A549 (cell line): ENCODE measurements around the gene TEX51.

Source experiments
- BHLHE40 ChIP-seq: IDR thresholded peaks from 2 replicates; pipeline ENCODE4 v1.6.1; 2012; ENCODE audit warnings: low read depth, low read length, inconsistent platforms
- CBX2 ChIP-seq: fragments of 200-600 bp; sonication (generic); IDR thresholded peaks from 2 replicates; pipeline ENCODE4 v1.6.1; 2016; ENCODE audit warnings: low read depth, mild to moderate bottlenecking, borderline replicate concordance
- CHD4 ChIP-seq: fragments of 200-600 bp; sonication (generic); IDR thresholded peaks from 2 replicates; pipeline ENCODE4 v1.6.1; 2016; ENCODE audit warnings: antibody characterized with exemption, mild to moderate bottlenecking, borderline replicate concordance
- CTCF ChIP-seq: fragments of >200 bp; sonication (Bioruptor Twin); formaldehyde crosslinking; IDR thresholded peaks from 3 replicates; pipeline ENCODE4 v1.5.1; 2016
- EP300 ChIP-seq, 2 experiments: fragments of >200 bp; sonication (Bioruptor Twin); formaldehyde crosslinking; IDR thresholded peaks; 2 replicates in 1 of 2; 3 replicates in 1 of 2; pipeline ENCODE4 v1.6.1; 2016 to 2017
- HMGXB4 ChIP-seq: fragments of 250-450 bp; sonication (Bioruptor Pico); IDR thresholded peaks from 2 replicates; pipeline ENCODE4 v1.5.0; 2021; ENCODE audit warnings: mild to moderate bottlenecking, moderate library complexity, borderline replicate concordance
- JUNB ChIP-seq: fragments of >200 bp; sonication (Bioruptor Twin); formaldehyde crosslinking; IDR thresholded peaks from 2 replicates; pipeline ENCODE4 v1.6.1; 2016
- POLR2AphosphoS2 ChIP-seq: conservative IDR thresholded peaks from 2 replicates; pipeline ENCODE4 v1.6.1; 2012; ENCODE audit warnings: low read length, improper control_type of control experiment, inconsistent platforms
- REST ChIP-seq: fragments of 200-600 bp; sonication (generic); IDR thresholded peaks from 2 replicates; pipeline ENCODE4 v1.6.1; 2016; ENCODE audit warnings: antibody characterized with exemption, mild to moderate bottlenecking, moderate library complexity
- RFX5 ChIP-seq: fragments of 450-650 bp; IDR thresholded peaks from 2 replicates; pipeline ENCODE4 v1.7.1; 2014; ENCODE audit warnings: antibody characterized with exemption, mild to moderate bottlenecking, moderate library complexity
- SMC3 ChIP-seq: fragments of >200 bp; sonication (Bioruptor Twin); formaldehyde crosslinking; IDR thresholded peaks from 3 replicates; pipeline ENCODE4 v1.6.1; 2018; ENCODE audit warnings: inconsistent platforms

- TF ChIP-seq HMGXB4 (no peak), CTCF (no peak), BHLHE40 (no peak), RFX5 (no peak), EP300 (IDR thresholded peaks at IDR 0.05) (no peak), POLR2AphosphoS2 (no peak), REST (no peak), JUNB (no peak), SMC3 (no peak), CBX2 (no peak), CHD4 (no peak)
Observed at GRCh38 chr2:126849486-126849885, 49.2 kb upstream of the TEX51 start.
